Measurements from ENCODE around the gene OAS1. TPM values are rescaled to one million over a fixed set of nuclear protein-coding genes. Genes with fewer than 3 reads are reported as not detected.

The OAS1 gene
- total and polyA plus RNA-seq, 2 donors (not counting 1 experiment from before 2014, with no cell fraction given): 48.3 to 70.2 TPM

DNA sequence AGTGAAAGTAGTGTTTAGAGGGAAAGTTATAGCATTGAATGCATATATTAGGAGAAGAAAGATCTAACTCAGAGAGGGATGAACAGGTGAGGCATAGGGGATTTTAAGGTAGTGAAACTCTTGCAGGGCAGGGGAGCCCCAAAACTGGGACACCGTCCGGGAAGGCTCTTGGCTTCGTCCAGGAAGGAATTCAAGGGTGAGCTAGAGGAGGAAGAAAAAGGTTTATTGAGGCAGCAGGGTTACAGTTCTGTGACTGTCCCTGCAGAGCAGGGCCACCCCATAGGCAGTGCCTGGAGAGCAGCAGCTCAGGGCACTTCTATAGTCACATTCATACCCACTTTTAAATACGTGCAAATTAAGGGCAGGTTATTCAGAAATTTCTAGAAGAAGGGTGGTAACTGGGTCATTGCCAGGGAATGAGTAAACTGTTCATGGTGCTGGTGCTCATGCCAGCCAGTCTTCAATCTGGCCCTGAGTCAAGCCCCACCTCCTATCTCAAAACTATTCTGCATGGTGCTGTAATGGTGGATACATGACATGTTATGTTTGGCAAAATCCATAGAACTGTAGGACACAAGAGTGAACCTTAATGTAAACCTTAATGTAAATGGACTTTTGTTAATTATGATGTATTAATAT lies 1.2 kb upstream of the OAS1 start:
- Histone ChIP-seq H3K4me2 (replicated peaks; ENCODE audit: low read depth, low read length, poor library complexity, severe bottlenecking) (no peak overlapping the region), H2AFZ (ENCODE audit: insufficient read depth, low read depth, low read length, poor library complexity, severe bottlenecking) (no peak overlapping the region), H3K27ac (ENCODE audit: low read length in 2 of 2) (no peak overlapping the region), H3K9me3 (ENCODE audit: control extremely low read depth in 1 of 3, control insufficient read depth in 2 of 3, insufficient read depth in 1 of 3, low read length in 2 of 3) (no peaks in the 10 kb centered on the region), H3K4me1 (ENCODE audit: control insufficient read depth in 2 of 2, insufficient read depth in 2 of 2, low read length in 2 of 2) (peaks cover 42 to 72% of the 10 kb centered on the region in 2 donors), H3K9ac (ENCODE audit: low read length) (no peak overlapping the region), H3K36me3 (replicated peaks in 1 of 2; ENCODE audit: control extremely low read depth in 1 of 2, control insufficient read depth in 1 of 2, extremely low read depth in 1 of 2, insufficient read depth in 2 of 2, low read length in 1 of 2) (peaks cover 0 to 19% of the 10 kb centered on the region in 2 experiments), H3K27me3 (replicated peaks in 1 of 4; ENCODE audit: control extremely low read depth in 1 of 4, control insufficient read depth in 3 of 4, insufficient read depth in 4 of 4, low read length in 3 of 4) (no peaks in the 10 kb centered on the region), H3K4me3 (ENCODE audit: control extremely low read depth in 1 of 5, extremely low read depth in 1 of 5, insufficient read depth in 1 of 5, low read depth in 2 of 5, low read length in 4 of 5) (no peak overlapping the region), H4K20me1 (ENCODE audit: control insufficient read depth, insufficient read depth, low read length, poor library complexity, severe bottlenecking) (peaks cover 8% of the 10 kb centered on the region), H3K79me2 (ENCODE audit: control insufficient read depth, insufficient read depth, low read length) (peaks cover 26% of the 10 kb centered on the region)
- no peak for DNase-seq
- H3K27ac Mint-ChIP-seq: peak overlapping the region; percentile 76
- ATAC-seq (ENCODE audit: low read depth): no peak
- no peaks in the 10 kb centered on the region for H3K9me3 Mint-ChIP-seq (ENCODE audit: insufficient read depth)
- peaks cover 83% of the 10 kb centered on the region for H3K4me1 Mint-ChIP-seq
- H3K4me3 Mint-ChIP-seq: peak overlapping the region; percentile 5
- no peaks in the 10 kb centered on the region for H3K27me3 Mint-ChIP-seq
- POLR2A ChIA-PET: no interaction called here
- no peak for TF ChIP-seq EZH2 (IDR thresholded peaks at IDR 0.05; ENCODE audit: borderline replicate concordance, insufficient read depth, low read depth, low read length, poor library complexity, severe bottlenecking)
- TF ChIP-seq, protein P1, sequence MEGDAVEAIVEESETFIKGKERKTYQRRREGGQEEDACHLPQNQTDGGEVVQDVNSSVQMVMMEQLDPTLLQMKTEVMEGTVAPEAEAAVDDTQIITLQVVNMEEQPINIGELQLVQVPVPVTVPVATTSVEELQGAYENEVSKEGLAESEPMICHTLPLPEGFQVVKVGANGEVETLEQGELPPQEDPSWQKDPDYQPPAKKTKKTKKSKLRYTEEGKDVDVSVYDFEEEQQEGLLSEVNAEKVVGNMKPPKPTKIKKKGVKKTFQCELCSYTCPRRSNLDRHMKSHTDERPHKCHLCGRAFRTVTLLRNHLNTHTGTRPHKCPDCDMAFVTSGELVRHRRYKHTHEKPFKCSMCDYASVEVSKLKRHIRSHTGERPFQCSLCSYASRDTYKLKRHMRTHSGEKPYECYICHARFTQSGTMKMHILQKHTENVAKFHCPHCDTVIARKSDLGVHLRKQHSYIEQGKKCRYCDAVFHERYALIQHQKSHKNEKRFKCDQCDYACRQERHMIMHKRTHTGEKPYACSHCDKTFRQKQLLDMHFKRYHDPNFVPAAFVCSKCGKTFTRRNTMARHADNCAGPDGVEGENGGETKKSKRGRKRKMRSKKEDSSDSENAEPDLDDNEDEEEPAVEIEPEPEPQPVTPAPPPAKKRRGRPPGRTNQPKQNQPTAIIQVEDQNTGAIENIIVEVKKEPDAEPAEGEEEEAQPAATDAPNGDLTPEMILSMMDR (IDR thresholded peaks at IDR 0.05): no peak
- CTCF ChIA-PET: interaction anchor here (0.6 to 3.2 kb wide), 6 partner anchors 34 to 129 kb away, joined by 3 to 15 read pairs (median 4); partner anchors contain the start of gene OAS2
- WGBS (ENCODE audit: insufficient coverage): 74% methylated on average over 3 of the region's 4 CpGs
- intact Hi-C loops (cut with micrococcal nuclease): loop anchor here (2.0 to 10.0 kb wide), 3 partner anchors 21 to 249 kb away; partner anchors contain the start of gene OAS3
